Fibroblast of lung (primary cell): ENCODE data around the gene BTBD8. TPM values are rescaled to one million over a fixed set of nuclear protein-coding genes. Genes with fewer than 3 reads are reported as not detected.

ENCODE experiments used
- DNase-seq, 2 donors: peaks; one replicate each; pipeline versions ENCODE4 v3.0.0 to v3.0.0-alpha.2; 2010; ENCODE audit warnings: low read depth in 2 of 2
- H2AFZ ChIP-seq: 2 replicates; pipeline ENCODE4 v1.5.1; 2012; ENCODE audit warnings: low read length, control low read depth, inconsistent platforms
- H3K27ac ChIP-seq: 2 replicates; pipeline ENCODE4 v1.5.1; 2011; ENCODE audit warnings: low read length, control low read depth; ENCODE audit not compliant: insufficient read depth
- H3K27me3 ChIP-seq: 2 replicates; pipeline ENCODE4 v1.5.1; 2011; ENCODE audit warnings: mild to moderate bottlenecking, low read length; ENCODE audit not compliant: control insufficient read depth, insufficient read depth
- H3K36me3 ChIP-seq: 2 replicates; pipeline ENCODE4 v1.5.1; 2011; ENCODE audit warnings: low read length; ENCODE audit not compliant: control insufficient read depth, insufficient read depth
- H3K4me1 ChIP-seq: 2 replicates; pipeline ENCODE4 v1.5.1; 2011; ENCODE audit warnings: low read length; ENCODE audit not compliant: control insufficient read depth, insufficient read depth; ENCODE audit errors: extremely low read depth
- H3K4me2 ChIP-seq: 2 replicates; pipeline ENCODE4 v1.5.1; 2011; ENCODE audit warnings: low read length, control low read depth; ENCODE audit not compliant: insufficient read depth; ENCODE audit errors: extremely low read depth
- H3K4me3 ChIP-seq, 4 experiments: fragments of 200-600 bp in 1 of 4; sonication (generic) in 1 of 4; replicated peaks in 1 of 4; 2 replicates each; pipeline ENCODE4 v1.5.1; 2011 to 2016; ENCODE audit warnings: low read length in 4 of 4, low read depth in 3 of 4, mild to moderate bottlenecking in 3 of 4, control low read depth in 2 of 4, inconsistent platforms in 1 of 4, mixed read lengths in 1 of 4; ENCODE audit not compliant: insufficient read depth in 1 of 4; ENCODE audit errors: control extremely low read depth in 1 of 4
- H3K79me2 ChIP-seq: 2 replicates; pipeline ENCODE4 v1.5.1; 2012; ENCODE audit warnings: mild to moderate bottlenecking, low read length, inconsistent platforms; ENCODE audit not compliant: control insufficient read depth, insufficient read depth
- H3K9ac ChIP-seq: 2 replicates; pipeline ENCODE4 v1.5.1; 2011; ENCODE audit warnings: mild to moderate bottlenecking, low read length, control low read depth; ENCODE audit not compliant: insufficient read depth
- H3K9me3 ChIP-seq: 2 replicates; pipeline ENCODE4 v1.5.1; 2012; ENCODE audit warnings: low read depth, low read length; ENCODE audit not compliant: control insufficient read depth, insufficient read depth
- H4K20me1 ChIP-seq: 2 replicates; pipeline ENCODE4 v1.5.1; 2011; ENCODE audit warnings: low read length; ENCODE audit not compliant: control insufficient read depth, insufficient read depth; ENCODE audit errors: extremely low read depth
- CTCF ChIP-seq, 2 donors: IDR thresholded peaks in 1 of 2; conservative IDR thresholded peaks in 1 of 2; 1 replicate in 1 of 2; 2 replicates in 1 of 2; pipeline ENCODE4 v1.5.1; 2011 to 2012; ENCODE audit warnings: low read length in 2 of 2, control low read depth in 1 of 2, inconsistent platforms in 1 of 2, low read depth in 1 of 2, mild to moderate bottlenecking in 1 of 2
- EZH2 ChIP-seq: IDR thresholded peaks from 2 replicates; pipeline ENCODE4 v1.5.1; 2012; ENCODE audit warnings: low read length, control low read depth, mild to moderate bottlenecking; ENCODE audit errors: missing control alignments
- polyA plus RNA-seq, 2 donors: library from polyadenylated mRNA; depleted of rRNA in 1 of 2; stranded (reverse) in 1 of 2; unstranded in 1 of 2; fragments of >200 nt; gene quantifications; 2 replicates each; pipeline ENCODE4 v1.2.1, GENCODE V29; 2011 to 2012; ENCODE audit warnings: missing spikeins in 1 of 2
- total RNA-seq: library from RNA; depleted of rRNA; stranded (reverse); fragments of >200 nt; gene quantifications from 2 replicates; pipeline ENCODE4 v1.2.1, GENCODE V29; 2014

BTBD8 gene
- total and polyA plus RNA-seq, 2 donors (not counting 1 experiment from before 2014, with no cell fraction given) = 2.2 to 10.6 TPM

GRCh38 chr1:92194511-92194910, 114.4 kb downstream of the BTBD8 start:
- Histone ChIP-seq H3K9ac (no peak overlapping the region), H3K4me1 (no peaks in the 10 kb centered on the region), H3K27ac (no peak overlapping the region), H3K36me3 (no peaks in the 10 kb centered on the region), H3K9me3 (no peaks in the 10 kb centered on the region), H4K20me1 (no peaks in the 10 kb centered on the region), H3K4me2 (no peak overlapping the region), H2AFZ (no peak overlapping the region), H3K27me3 (no peaks in the 10 kb centered on the region), H3K79me2 (no peaks in the 10 kb centered on the region), H3K4me3 (no peak overlapping the region)
- TF ChIP-seq EZH2 (no peak), CTCF (conservative IDR thresholded peaks at IDR 0.05 in 1 of 2, IDR thresholded peaks at IDR 0.05 in 1 of 2; ENCODE audit: low read depth in 1 of 2, low read length in 2 of 2) (no peak)
- DNase-seq = no peak

GRCh38 chr1:92201973-92202372, 121.8 kb downstream of the BTBD8 start:
- H3K4me1 ChIP-seq = no peaks in the 10 kb centered on the region
- H2AFZ ChIP-seq = no peak overlapping the region
- no peaks in the 10 kb centered on the region for H3K9me3 ChIP-seq
- H3K36me3 ChIP-seq = no peaks in the 10 kb centered on the region
- H4K20me1 ChIP-seq = no peaks in the 10 kb centered on the region
- H3K79me2 ChIP-seq = no peaks in the 10 kb centered on the region
- H3K4me3 ChIP-seq = no peak overlapping the region
- no peaks in the 10 kb centered on the region for H3K27me3 ChIP-seq
- no peak overlapping the region for H3K9ac ChIP-seq
- no peak overlapping the region for H3K4me2 ChIP-seq
- no peak for DNase-seq
- TF ChIP-seq CTCF (conservative IDR thresholded peaks at IDR 0.05 in 1 of 2, IDR thresholded peaks at IDR 0.05 in 1 of 2; ENCODE audit: low read depth in 1 of 2, low read length in 2 of 2) = no peak
- no peak for TF ChIP-seq EZH2
- H3K27ac ChIP-seq = no peak overlapping the region

- H3K79me2 ChIP-seq = no peaks in the 10 kb centered on the region
- no peak overlapping the region for H3K9ac ChIP-seq
- H3K4me1 ChIP-seq = no peaks in the 10 kb centered on the region
- no peak for DNase-seq
- no peak overlapping the region for H3K27ac ChIP-seq
- no peaks in the 10 kb centered on the region for H4K20me1 ChIP-seq
- no peaks in the 10 kb centered on the region for H3K36me3 ChIP-seq
- no peak overlapping the region for H3K4me3 ChIP-seq
- no peaks in the 10 kb centered on the region for H3K27me3 ChIP-seq
- no peak overlapping the region for H3K4me2 ChIP-seq
- H3K9me3 ChIP-seq = no peaks in the 10 kb centered on the region
- TF ChIP-seq CTCF (conservative IDR thresholded peaks at IDR 0.05 in 1 of 2, IDR thresholded peaks at IDR 0.05 in 1 of 2; ENCODE audit: low read depth in 1 of 2, low read length in 2 of 2) (no peak), EZH2 (no peak)
- no peak overlapping the region for H2AFZ ChIP-seq
Measured at GRCh38 chr1:92203105-92203504, 123.0 kb downstream of the BTBD8 start.
